Jurkat, Clone E6-1 (cell line): ENCODE data around the gene VPS54.
"Not testable (repeated sequence)": the region's sequence is repeated elsewhere in the genome, so short reads cannot be mapped to it uniquely, and the experiment has no call there.

ENCODE experiments used
- DNase-seq: peaks from one replicate; pipeline ENCODE4 v3.0.0-alpha.2; 2011; ENCODE audit warnings: low read depth, low spot score
- H3K4me3 ChIP-seq: 2 replicates; pipeline ENCODE4 v1.5.1; 2011; ENCODE audit warnings: mild to moderate bottlenecking, low read length, control low read depth, moderate library complexity

The VPS54 gene

DNA sequence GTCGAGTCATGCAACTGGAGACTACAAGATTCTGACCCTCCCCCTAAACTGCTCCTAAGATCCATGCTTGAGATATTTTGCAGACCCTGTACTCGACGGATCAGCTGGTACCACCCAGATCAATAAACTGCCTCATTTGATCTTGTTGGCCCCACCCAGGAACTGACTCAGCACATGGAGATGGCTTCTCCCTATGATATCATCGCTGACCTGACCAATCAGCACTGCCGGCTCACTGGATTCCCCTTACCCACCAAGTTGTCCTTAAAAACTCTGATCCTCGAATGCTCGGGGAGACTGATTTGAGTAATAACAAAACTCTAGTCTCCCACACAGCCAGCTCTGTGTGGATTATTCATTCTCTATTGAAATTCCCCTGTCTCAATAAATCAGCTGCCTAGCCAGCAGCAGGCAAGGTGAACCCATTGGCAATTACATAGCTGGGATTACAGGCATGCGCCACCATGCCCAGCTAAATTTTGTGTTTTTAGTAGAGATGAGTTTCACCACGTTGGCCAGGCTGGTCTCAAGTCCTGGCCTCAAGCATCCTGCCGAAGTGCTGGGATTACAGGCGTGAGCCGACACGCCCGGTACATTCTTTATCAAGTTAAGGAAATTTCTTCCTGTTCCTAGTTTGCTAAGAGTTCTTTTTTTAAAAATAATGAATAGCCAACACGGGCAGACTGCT is 43.6 kb downstream of the VPS54 start:
- no peak overlapping the region for H3K4me3 ChIP-seq
- DNase-seq = no peak

GRCh38 chr2:63975036-63975435 is 44.2 kb downstream of the VPS54 start:
- not testable (repeated sequence) for H3K4me3 ChIP-seq, DNase-seq

DNA sequence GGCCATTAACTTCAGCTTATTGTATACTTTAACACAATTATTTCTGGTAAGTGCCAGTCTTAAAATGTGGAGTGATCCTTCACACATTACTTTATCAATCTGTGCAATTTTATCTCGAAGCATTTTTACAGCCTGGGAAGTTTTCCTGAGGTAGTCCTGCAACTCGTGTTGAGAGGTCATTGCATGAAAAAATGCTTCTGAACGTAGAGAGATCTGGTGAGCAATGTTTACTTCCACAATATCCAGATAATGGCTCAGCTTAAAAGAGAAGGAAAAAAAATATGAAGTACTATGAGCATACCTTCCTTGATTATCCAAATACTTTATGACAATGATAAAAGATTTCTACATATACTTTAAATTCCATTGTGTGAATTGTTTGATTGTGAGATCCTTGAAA is 57.0 kb downstream of the VPS54 start:
- DNase-seq = no peak
- H3K4me3 ChIP-seq = no peak overlapping the region

- peak; percentile 16 for DNase-seq
- H3K4me3 ChIP-seq = no peak overlapping the region
These were observed 68.8 kb downstream of the VPS54 start for GRCh38 chr2:63950414-63950813.

- DNase-seq = no peak
- H3K4me3 ChIP-seq = no peak overlapping the region
These were observed 76.4 kb downstream of the VPS54 start for GRCh38 chr2:63942788-63943187.

GRCh38 chr2:63932104-63932503 is 87.1 kb downstream of the VPS54 start:
- DNase-seq = not testable (repeated sequence)

GRCh38 chr2:63926815-63927214 is 92.4 kb downstream of the VPS54 start:
- no peak overlapping the region for H3K4me3 ChIP-seq
- DNase-seq = no peak

More at GRCh38 chr2:63932104-63932503, 87.1 kb downstream of the VPS54 start:
- H3K4me3 ChIP-seq = not testable (repeated sequence)

GRCh38 chr2:63914311-63914710 is 104.9 kb downstream of the VPS54 start:
- DNase-seq = no peak
- H3K4me3 ChIP-seq = no peak overlapping the region

DNA sequence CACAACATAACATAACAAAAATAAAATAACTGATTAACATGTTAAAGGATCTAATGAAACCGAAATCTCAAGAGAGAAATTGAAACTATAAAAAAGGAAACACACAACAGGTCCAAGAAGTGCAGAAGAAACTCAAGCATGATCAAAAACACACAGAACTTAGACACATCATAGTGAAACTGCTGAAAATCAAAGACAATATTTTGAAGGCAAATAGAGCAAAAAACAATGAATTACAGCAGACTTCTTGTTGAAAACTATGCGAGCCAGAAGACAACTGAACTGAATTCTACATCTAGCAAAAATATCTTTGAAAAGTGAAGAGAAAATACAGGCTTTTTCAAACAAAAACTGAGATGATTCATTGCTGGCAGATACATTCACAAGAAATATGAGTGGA is 116.2 kb downstream of the VPS54 start:
- H3K4me3 ChIP-seq = no peak overlapping the region
- DNase-seq = no peak

- no peak for DNase-seq
- H3K4me3 ChIP-seq = no peak overlapping the region
These were observed 117.1 kb downstream of the VPS54 start for GRCh38 chr2:63902149-63902548.

DNA sequence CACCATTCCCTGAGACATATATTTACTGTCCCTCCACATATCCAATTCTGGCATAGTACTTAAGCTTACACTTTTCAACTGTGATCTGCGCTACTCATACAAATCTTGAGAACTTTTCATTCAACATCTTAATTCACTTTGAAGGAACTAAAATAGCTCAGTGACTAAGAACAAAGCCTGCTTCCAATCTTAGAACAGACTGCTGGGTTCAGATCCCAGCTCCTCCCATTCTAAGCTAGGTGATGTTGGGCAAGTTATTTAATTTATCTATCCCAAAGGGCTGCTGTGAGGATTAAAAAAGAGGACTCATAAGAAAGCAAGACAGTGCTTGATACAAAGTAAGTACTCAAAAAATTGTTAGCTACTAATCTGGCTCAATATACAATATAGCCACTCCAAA is 119.6 kb downstream of the VPS54 start:
- no peak for DNase-seq
- no peak overlapping the region for H3K4me3 ChIP-seq

DNA sequence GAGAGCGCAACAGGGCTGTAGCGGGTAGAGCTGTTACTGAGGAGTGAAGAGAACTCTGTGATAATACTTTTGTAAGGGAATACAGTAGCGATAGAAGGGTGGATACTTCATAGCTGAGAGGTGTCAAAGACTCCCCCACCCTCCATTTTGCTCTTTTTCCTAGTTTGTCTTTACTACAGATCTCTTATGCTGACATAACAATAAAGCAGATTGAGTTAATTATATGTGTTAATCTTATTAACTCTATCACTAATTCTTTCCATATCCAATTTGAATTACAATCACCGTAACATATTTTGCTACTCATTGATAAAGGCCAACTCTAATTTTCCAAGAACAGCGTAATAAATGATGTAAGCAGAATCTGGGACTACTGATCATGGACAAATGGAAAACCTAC is 120.4 kb downstream of the VPS54 start:
- no peak for DNase-seq

GRCh38 chr2:63894167-63894566 is 125.1 kb downstream of the VPS54 start:
- no peak overlapping the region for H3K4me3 ChIP-seq
- no peak for DNase-seq

More for the DNA sequence above, 120.4 kb downstream of the VPS54 start:
- H3K4me3 ChIP-seq = no peak overlapping the region

- DNase-seq = no peak
- no peak overlapping the region for H3K4me3 ChIP-seq
These were observed 126.1 kb downstream of the VPS54 start for GRCh38 chr2:63893163-63893562.

- H3K4me3 ChIP-seq = no peak overlapping the region
These were observed 127.7 kb downstream of the VPS54 start for GRCh38 chr2:63891488-63892030.

DNA sequence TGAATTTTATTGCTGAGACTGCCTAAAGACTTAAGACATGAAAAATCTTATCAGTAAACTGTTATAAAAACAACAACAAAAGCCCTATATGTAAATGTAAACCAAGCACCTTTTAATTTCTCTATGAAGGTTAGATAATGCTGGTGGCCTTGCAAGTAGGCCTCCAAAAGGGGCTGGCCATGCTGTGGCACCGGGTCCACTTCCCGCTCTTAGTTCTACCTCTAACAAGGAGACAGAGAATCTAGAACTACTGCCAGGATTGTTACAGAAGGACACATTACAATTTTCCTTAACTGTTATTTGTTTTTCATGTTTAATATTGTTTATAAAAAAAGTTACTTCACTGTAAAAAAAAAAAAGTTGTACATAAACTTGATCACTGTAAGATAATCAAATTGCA is 128.6 kb downstream of the VPS54 start:
- no peak overlapping the region for H3K4me3 ChIP-seq
- DNase-seq = no peak

More at GRCh38 chr2:63891488-63892030, 127.7 kb downstream of the VPS54 start:
- DNase-seq = no peak

DNA sequence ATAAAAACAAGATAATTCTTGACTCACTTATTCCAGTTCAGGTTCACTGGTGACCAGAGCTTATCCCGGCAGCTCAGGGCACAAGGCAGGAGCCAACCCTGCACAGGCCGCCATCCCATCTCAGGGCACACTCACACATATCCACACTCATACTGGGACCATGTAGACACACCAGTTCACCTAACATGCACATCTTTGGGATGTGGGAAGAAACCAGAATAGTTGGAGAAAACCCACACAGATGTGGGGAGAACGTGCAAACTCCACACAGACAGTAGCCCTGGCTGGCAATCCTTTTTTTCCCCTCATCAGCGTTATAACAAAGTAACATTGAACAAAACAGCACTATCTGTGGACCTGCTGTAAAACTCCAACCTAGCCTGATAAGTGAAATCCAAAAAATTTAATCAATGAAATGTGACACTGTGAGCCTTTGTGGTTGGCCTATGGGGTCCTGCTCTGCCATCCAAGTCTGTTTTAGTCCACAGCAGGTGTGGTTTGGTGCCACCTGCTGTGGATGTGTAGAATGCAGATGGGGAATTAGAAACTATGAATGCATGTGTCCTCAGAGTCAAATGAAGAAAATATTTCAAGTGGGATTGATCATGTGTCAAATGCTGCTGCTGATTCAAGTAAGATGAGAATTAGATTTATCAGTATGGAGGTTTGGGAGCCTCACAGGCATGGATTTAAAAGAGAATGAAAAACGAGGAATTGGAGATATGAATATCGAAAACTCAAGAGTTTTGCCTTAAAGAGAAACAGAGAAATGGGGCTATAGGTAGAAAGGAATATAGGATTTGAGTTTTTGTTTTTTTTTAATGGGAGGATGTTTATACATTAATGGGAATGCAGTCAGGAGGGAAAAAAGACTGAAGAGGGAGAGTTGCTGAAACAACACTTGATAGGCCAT is 130.5 kb downstream of the VPS54 start:
- DNase-seq = peak; percentile 59
- no peak overlapping the region for H3K4me3 ChIP-seq

- no peak overlapping the region for H3K4me3 ChIP-seq
- no peak for DNase-seq
These were observed 131.2 kb downstream of the VPS54 start for GRCh38 chr2:63888053-63888452.

DNA sequence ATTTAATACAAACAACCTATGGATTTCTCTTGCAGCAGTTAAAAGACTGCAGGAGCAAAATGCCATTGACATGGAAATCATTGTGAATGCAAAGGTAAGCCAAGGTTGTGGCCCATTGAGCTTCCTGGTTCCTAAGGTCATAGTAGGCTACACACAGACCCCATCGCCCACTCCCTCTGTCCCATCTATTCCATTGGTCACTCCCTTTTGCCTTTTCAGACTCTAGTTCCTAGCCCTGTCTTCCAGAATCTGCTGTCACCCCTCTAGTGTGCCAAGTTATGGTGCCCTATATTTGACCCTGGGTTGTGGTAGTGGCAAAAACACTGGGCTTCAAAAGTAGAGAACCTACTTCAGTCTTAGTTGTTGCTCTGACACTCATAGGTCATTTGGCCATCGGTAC is 132.8 kb downstream of the VPS54 start:
- H3K4me3 ChIP-seq = no peak overlapping the region
- DNase-seq = no peak
